GM21576 (cell line): ENCODE data around the gene SPRYD7.
"Not testable (repeated sequence)": the region's sequence is repeated elsewhere in the genome, so short reads cannot be mapped to it uniquely, and the experiment has no call there.

Experiments used
- ATAC-seq: cut with Tn5 transposase; IDR thresholded peaks from one replicate; pipeline ENCODE4 v1.9.1; 2021; ENCODE audit warnings: mild to moderate bottlenecking, moderate library complexity; ENCODE audit not compliant: unreplicated experiment

The SPRYD7 gene

GRCh38 chr13:49933511-49933910, 2.6 kb downstream of the SPRYD7 start:
- ATAC-seq: no peak

GRCh38 chr13:49932868-49933267, 3.3 kb downstream of the SPRYD7 start:
- no peak for ATAC-seq

- no peak for ATAC-seq
These were observed 4.1 kb downstream of the SPRYD7 start for GRCh38 chr13:49932066-49932465.

- no peak for ATAC-seq
These were observed 8.4 kb downstream of the SPRYD7 start for GRCh38 chr13:49927755-49928154.

- ATAC-seq: no peak
These were observed 10.2 kb downstream of the SPRYD7 start for GRCh38 chr13:49925881-49926418.

GRCh38 chr13:49922301-49922700, 13.8 kb downstream of the SPRYD7 start:
- ATAC-seq: no peak

- not testable (repeated sequence) for ATAC-seq
These were observed 15.2 kb downstream of the SPRYD7 start for GRCh38 chr13:49920969-49921368.

GRCh38 chr13:49918106-49918505, 18.0 kb downstream of the SPRYD7 start:
- not testable (repeated sequence) for ATAC-seq

- no peak for ATAC-seq
These were observed 21.2 kb downstream of the SPRYD7 start for GRCh38 chr13:49914947-49915346.

GRCh38 chr13:49908637-49909036, 27.5 kb downstream of the SPRYD7 start:
- ATAC-seq: no peak

GRCh38 chr13:49904729-49905456, 31.2 kb downstream of the SPRYD7 start:
- no peak for ATAC-seq

- ATAC-seq: no peak
These were observed 37.3 kb downstream of the SPRYD7 start for GRCh38 chr13:49898792-49899191.

GRCh38 chr13:49897713-49898112, 38.4 kb downstream of the SPRYD7 start:
- no peak for ATAC-seq

GRCh38 chr13:49895826-49896225, 40.3 kb downstream of the SPRYD7 start:
- no peak for ATAC-seq

GRCh38 chr13:49893591-49893990, 42.5 kb downstream of the SPRYD7 start:
- ATAC-seq: no peak

- ATAC-seq: no peak
These were observed 45.8 kb downstream of the SPRYD7 start for GRCh38 chr13:49890376-49890775.

GRCh38 chr13:49878682-49879081, 57.5 kb downstream of the SPRYD7 start:
- no peak for ATAC-seq

GRCh38 chr13:49877629-49878218, 58.4 kb downstream of the SPRYD7 start:
- ATAC-seq: no peak

GRCh38 chr13:49874430-49874829, 61.7 kb downstream of the SPRYD7 start:
- ATAC-seq: no peak

- ATAC-seq: no peak
These were observed 66.6 kb downstream of the SPRYD7 start for GRCh38 chr13:49869519-49869918.

- ATAC-seq: no peak
These were observed 68.3 kb downstream of the SPRYD7 start for GRCh38 chr13:49867834-49868233.

- ATAC-seq: no peak
These were observed 70.9 kb downstream of the SPRYD7 start for GRCh38 chr13:49865218-49865617.
